GM18907 (cell line): ENCODE data around the gene DIP2C.

Source experiments
- ATAC-seq: cut with Tn5 transposase; IDR thresholded peaks from one replicate; pipeline ENCODE4 v1.9.1; 2021; ENCODE audit warnings: mild to moderate bottlenecking, moderate library complexity; ENCODE audit not compliant: unreplicated experiment

Gene DIP2C

DNA sequence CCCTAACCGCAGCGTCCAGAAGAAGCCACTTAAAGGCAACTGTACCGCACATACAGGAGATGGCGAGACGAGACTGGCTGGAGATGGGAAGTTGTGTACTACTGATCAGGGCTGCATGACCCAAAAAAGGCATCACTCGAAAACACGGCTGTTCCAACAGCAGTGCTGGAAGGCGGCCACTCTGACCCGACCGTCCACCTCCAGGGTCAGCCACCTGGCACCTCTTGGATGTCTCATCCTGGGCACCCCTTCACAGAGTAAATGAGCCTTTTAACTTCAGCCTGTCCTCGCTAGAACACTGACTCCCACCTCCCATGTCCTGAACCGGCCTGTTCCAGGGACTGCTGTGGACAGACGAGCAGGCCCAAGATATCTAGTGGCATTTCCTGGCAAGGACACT, 180.7 kb downstream of the DIP2C start:
- ATAC-seq = no peak

DNA sequence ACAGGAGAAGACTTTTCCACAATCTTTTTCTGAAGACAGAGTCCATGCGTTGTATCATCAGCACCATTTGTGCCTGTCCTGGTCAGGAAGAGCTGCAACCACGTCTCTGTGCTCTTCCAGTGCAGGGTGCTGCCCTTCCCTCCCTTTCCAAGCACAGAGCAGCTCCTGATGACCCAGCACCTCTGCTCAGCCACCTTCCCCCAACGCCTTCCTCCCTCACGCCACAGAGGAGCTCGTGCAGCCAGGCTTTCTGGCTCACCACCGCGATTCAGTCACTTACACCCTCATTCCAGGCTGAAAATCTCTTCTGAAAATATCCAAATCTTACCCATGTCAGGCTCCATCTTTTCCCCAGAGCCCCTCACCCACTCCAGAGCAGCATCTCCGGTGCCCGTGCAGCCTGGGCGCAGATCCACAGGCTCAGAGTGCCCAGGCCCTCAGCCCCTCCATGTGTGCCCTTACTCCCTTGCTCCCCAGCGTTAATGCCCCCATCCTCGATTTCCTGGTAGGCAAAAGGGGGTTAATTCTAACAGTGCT, 181.5 kb downstream of the DIP2C start:
- ATAC-seq = no peak

DNA sequence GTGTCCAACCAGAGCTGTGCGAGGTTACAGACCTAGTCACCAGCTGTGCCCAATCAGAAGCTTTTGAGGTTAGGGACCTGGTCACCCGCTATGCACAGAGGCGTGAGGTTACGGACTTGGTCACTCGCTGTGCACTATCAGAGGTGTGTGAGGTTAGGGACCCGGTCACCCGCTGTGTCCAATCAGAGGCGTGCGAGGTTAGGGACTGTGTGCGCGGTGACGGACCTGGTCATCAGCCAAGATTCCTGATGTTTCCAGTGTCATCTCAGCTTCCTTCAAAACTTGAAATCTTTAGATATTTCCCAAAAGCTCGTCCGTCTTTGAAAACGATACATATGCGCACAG, 182.1 kb downstream of the DIP2C start:
- ATAC-seq = no peak

DNA sequence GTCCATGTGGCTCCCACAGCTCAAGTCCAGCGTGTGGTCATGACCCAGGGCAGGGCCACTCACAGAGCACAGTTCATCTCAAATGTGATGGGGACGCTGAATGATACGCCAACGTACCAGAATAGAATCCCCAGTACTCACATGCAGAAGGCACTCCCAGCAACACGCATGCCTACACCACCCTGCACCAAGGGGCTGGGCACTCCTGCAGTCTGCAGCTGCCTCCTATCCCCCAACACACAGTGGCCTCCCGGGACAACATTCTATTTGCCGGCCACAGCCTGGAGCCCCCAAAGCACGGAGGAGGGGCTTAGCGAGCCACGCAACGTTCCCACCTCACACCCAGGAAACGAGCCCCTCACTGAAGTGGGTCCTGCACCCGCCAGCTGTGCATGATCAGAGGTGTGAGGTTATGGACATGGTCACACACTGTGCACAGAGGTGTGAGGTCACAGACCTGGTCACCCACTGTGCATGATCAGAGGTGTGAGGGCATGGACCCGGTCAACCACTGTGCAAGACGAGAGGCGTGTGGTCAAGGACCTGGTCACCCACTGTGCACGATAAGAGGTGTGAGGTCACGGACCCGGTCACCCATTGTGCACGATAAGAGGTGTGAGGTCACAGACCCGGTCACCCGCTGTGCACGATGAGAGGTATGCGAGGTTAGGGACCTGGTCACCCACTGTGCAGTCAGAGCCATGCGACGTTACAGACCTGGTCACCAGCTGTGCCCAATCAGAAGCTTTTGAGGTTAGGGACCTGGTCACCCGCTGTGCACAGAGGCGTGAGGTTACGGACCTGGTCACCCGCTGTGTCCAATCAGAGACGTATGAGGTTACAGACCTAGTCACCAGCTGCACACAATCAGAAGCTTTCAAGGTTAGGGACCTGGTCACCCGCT, 182.8 kb downstream of the DIP2C start:
- ATAC-seq = no peak

DNA sequence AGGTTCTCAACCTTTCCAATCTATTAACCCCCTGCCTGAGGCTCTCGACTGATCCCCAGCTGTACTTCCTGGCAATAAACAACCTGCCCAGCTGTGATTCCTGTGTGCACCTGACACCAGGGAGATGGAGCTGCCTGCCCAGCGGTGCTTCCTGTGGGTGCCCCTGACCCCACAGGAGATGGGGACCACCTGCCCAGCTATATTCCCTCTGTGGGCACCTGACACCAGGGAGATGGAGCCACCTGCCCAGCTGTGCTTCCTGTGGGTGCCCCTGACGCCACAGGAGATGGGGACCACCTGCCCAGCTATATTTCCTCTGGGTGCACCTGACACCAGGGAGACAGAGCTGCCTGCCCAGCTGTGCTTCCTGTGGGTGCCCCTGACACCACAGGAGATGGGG, 184.0 kb downstream of the DIP2C start:
- ATAC-seq = no peak

DNA sequence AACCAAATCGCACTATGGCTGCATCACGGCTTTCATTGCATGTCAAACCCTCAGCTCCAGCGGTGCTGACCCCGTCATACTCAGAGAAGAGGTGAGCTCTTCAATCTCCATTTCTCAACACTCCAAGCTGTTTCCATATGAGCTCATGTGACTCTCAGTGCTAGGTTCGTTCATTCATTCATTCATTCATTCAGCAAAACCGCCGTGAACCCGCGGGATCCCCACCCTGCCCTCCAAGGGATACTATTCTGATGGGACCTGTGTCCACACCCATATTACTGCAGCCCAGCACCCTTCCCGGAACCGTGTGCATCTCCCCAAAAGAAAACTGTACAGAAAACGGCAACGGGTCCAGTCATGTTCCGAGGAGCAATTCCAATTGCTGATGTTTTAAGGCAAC, 184.7 kb downstream of the DIP2C start:
- ATAC-seq = no peak

DNA sequence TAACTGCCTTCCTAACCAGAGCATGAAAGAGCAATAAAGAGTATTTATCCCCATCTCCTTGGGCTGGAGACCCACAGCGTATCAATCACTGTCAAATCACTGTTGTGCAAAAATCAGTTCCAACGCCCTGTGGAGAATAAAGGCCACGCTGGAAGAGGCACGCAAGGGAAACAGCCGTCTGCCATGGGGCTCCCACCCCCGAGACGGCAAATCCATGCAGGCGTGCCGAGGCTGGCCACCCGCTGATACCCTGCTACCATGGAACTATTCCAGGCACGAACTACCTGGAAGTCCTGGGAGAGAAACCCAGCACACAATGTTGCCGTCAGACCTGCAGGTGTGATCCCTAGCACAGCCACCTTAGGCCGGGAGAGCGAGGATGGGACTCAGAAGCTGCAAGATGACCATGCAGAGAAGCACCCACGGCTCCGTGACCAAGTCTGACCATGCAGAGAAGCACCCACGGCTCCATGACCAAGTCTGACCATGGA, 185.3 kb downstream of the DIP2C start:
- ATAC-seq = no peak

DNA sequence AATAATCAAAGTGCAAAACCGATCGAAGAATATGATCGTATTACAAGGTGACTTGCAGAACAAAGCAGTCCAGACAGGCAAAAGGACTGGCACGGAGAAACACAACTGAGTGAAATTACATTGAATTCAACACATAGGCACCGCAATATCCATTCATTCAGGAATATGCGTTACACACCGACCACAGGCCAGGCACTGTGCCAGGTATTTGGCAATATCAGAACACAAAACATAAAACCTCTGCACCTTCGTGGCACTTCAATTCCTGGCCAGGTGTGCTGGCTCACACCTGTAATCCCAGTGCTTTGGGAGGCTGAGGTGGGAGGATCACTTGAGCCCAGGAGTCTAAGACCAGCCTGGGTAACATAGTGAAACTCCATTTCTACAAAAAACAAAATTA, 187.9 kb downstream of the DIP2C start:
- ATAC-seq = no peak

DNA sequence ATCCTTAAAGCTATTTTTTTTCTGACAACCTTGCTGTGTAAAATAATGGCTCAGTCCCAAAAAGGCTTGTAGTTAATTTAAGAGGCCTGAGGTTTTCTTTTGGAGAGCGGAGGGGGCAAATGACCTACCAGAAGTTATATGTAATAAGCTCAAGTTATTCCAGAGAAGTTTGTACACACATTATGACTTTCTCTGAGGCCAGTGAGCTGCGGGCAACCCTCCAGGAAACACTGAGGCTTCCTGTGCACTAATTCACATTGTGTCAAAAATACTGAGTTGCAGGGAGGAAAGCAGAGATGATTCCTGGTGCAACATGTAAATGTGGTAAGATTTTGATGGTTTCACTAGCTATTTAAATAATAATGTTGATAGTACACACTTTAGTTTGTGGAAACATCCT, 188.6 kb downstream of the DIP2C start:
- ATAC-seq = no peak

DNA sequence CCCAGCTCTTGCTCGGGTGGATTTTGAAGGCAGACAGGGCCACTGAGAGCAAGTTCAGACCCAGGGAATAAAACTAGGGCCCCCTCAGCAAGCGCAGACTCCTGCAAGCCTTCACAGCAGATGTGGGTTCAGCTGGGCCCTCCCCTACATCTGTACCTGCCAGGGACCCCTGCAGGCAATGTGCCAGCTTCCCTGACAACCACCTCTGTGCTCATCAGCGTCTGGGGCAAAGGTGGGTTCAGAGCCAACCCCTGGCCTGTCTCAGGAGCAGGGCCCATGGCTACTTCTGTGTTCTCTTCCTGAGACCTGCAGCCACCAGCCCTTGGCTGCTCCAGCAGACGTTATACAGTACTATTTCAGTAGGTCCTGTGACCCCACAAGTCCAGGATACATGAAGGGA, 189.5 kb downstream of the DIP2C start:
- no peak for ATAC-seq

DNA sequence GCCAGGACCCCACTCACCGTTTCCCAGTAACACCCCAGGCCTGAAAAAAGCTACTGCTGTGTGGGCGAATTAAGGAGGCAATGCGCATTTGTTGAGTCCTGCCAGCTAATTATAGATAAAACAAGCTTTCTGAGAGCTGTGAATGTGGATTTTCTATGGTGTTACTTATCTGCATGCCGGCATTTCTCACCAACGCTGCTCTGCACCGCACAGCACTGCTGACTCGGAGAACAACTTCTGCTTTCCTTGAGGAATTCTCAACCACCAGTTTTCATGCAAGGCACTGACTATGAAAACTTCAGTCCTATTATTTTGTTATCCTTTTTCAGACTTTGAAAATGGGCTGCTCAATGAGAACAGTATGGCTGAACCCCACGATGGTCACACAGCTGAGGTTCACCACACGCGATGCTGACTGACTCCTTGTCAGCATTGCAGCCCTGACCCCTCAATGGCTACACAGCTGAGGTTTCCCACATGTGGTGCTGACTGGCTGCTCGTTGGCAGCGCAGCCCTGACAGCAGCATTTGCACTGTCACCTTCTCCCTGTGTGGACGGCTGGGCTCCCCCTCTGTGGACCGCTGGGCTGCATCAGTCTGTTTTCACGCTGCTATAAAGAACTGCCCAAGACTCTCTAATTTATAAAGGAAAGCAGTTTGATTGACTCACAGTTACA, 190.6 kb downstream of the DIP2C start:
- ATAC-seq = no peak

DNA sequence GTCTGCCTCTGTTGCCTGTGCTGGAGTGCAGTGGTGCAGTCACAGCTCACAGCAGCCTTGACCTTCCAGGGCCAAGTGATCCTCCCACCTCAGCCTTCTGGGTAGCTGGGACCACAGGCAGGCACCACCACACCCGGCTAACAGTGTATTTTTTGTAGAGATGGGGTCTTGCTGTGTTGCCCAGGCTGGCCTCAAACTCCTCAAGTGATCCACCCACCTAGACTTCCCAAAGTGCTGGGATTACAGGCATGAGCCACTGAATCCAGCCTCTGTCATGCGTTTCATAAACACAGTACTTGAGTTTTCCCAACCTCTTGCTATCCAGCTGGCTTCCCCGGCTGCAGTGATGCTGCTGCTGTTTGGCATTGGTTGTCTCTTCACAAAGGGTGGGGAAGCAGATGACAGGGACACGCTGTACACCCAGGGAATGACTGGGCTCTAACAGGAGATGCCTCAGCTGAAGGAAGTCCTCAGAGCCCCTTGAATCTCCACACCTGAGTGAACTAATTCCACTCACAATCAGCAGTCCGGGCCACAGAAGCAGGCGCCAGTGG, 191.5 kb downstream of the DIP2C start:
- no peak for ATAC-seq

DNA sequence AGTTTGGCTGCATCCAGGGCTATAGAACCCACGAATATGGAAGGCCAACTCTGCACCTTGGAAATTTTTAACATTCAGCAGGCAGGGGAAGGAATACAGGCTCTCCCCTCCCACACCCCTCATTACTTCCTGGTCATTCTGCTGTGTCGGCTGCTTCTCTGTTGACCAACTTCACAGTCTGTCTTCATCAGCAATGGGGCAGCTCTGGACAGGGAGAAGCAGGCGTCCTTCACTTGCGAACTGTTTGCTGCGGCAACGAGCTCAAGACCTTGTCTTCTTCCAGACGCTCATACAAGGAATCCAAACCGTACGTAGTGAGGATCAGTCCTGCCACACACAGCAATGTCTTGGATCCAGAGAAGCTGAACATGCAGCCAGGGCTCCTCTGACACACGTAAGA, 192.2 kb downstream of the DIP2C start:
- ATAC-seq = no peak

DNA sequence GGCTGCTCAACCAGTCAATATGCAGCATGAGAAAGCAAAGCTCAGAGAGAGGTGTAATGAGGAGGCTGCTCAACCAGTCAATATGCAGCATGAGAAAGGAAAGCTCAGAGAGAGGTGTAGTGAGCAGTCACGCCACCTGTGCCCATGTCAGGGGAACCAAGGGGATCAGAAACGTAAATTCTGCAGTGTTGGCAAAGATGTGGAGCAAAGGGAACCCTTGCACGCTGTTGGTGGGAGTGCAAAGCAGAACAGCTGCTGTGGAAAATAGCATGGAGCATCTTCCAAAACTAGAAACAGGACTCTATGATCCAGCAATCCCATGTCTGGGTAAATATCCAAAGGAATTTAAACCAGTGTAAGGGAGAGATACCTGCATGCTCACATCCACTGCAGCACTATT, 194.9 kb downstream of the DIP2C start:
- ATAC-seq = no peak

DNA sequence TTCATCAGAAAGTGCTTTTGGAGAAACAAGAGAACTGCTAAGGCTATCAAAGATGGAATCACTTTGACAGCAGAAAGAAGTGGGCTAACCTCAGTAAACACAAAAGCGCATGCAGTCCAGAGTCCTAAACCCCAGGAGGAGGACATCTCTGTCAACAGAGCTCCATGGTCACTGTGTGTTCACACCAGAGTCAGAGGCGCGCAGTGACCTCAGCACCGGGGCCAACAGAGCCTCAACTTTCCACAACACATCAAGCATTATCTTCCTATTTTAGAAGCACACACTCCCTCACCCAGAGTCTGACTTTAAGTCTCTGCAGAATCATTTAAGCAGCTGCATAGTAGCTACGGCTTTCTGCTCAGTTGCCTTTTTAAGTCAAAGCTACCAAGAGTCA, 195.3 kb downstream of the DIP2C start:
- no peak for ATAC-seq

DNA sequence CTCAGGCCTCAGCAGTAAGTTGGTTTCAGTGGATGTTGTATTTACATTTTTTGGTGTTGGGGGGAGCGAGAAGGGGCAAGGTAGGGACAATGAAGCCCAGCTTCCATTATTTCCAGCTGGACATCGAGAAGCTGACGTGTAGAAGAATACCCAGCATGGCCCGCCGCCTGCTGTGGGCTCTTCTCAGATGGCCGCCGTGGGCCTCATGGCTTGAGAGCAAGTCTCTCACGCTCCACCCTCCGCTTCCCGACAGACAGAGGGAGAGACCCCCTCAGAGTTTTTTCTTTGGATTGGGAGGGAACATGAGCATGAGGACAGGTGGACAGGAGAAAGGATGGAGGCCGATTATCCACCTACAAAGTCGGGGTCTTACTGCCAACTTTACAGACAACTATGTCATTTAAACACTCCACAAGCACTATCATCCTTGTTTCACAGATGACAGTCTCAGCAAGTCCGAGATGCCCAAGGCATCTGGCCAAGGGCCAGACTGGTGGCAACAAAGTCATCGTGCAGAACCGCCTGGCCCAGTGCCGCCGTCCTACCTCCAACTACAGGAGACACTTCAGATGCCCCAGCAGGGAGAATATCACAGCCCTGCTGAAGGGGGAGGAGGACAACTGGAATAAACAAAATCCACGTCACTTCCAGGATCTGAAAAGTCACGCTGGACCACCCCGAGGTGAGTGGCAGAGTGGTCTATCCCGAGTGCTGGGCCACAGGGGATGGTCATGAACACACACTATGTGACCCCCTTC, 195.9 kb downstream of the DIP2C start:
- ATAC-seq = no peak

DNA sequence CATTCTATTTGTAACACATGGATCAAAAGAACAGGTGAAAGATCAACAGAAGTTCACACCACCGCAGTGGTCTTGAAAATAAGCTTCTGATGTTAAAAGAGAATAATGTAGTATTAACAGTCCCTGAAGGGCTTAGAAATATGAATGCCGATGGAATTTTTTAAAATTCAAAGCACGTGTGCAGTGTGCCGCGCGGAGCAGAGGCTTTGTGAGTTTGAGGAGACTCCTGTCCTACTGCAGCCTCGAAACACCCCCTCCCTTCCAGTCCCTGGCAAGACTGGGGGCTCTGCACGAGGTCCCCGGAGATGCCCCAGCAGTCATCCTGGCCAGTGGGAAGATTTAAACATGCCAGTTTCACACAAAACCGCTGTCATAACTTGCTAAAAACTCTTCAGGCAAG, 196.6 kb downstream of the DIP2C start:
- no peak for ATAC-seq

DNA sequence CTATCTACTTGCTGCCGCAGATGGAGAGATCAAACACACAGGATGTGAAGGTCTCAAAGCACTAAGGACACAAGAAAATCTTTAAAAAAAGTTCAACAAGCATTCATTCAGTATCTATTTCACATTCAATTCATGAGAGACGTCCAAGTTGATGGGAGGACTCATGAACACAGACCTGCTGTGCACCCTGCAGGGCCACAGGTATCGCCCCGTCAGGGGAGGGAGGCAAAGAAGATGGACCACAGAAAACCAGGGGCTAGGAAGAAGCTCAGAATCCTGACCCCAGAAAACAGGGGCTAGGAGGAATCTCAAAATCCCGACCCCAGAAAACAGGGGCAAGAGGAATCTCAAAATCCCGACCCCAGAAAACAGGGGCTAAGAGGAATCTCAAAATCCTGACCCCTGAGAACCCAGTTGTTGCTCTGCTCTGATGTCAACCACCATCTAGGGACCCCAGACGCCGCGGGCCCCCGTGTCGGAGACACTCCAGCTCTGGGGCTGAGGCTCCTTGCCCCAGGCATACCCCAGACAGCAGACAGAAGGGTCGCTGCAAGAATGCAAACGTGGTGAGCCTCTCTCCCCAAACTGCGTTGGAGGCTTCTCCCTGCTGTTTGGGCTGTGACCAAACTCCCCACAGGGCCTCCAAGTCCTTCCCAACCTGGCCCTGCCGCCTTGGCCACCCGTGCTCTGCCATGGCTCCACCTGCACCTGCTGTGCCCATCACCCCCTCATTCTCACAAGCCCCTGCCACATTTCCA, 197.6 kb downstream of the DIP2C start:
- ATAC-seq = no peak

DNA sequence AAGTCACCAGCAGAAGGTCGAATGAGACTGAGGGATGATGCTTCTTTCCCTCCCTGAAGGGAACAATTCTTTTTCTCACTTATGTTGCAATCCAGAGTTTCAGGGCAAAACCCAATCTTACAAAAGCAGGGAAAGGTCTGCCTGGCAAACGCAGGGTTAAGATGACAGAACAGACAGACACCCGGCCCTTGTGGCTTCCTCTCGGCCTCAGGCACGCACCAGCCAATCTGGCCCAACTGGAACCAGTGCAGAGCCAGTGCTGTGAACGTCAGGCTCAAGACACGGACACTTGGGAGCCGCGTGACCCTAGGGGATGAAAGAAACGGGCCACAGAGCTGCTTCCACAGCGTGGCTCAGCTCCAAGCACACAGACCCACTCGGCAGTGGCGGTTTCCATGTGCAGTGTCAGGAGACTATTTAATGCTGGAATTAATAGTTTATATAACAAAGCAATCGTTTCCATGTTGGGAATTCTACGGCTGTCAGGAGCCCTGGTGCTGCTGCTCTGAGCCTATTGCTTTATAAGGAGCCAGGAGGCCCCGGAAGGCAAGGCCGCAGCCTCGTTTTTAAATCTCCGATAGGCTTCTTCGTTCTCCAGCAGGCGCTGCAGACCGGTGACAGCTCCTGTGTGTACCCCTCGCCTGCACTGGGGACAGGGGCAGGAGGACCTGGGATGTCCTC, 198.4 kb downstream of the DIP2C start:
- no peak for ATAC-seq

DNA sequence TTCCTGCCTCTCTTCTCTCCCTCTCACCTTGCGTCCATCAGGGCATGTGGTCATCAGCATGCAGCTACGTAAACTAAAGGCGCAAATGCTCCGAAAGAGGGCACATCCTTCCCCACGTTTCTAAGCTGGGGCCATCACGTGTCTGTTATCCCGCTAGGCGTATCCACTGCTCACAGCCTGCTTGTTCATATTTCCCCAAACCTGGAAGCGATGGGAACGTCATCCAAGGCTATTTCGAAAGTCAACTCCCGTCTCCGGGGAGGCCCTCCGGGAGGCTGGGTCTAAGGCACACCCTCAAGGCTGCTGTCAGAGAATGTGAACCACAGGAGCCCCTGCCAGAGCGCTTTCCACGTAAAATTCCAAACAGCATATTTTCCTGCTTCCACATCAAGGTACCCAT, 199.2 kb downstream of the DIP2C start:
- ATAC-seq = no peak
